ENCODE results near the gene SLC5A8. TPM values are rescaled to one million over a fixed set of nuclear protein-coding genes. Genes with fewer than 3 reads are reported as not detected.

The SLC5A8 gene
- total RNA-seq, 3 donors from 2014 or later (not counting 1 experiment from before 2014, with no cell fraction given), result not detected

- Histone ChIP-seq H3K4me3 (ENCODE audit: low read length) (no peak overlapping the region), H3K27ac (ENCODE audit: low read length) (no peak overlapping the region), H3K4me1 (ENCODE audit: control insufficient read depth, insufficient read depth, low read length) (no peaks in the 10 kb centered on the region), H3K27me3 (ENCODE audit: control insufficient read depth, insufficient read depth, low read length) (no peaks in the 10 kb centered on the region), H3K9me3 (ENCODE audit: control insufficient read depth, insufficient read depth, low read length) (no peaks in the 10 kb centered on the region), H3K36me3 (ENCODE audit: control insufficient read depth, insufficient read depth, low read length) (no peaks in the 10 kb centered on the region)
- Mint-ChIP-seq H3K36me3 (peaks cover 8% of the 10 kb centered on the region), H3K9me3 (peaks cover 5 to 10% of the 10 kb centered on the region in 2 donors), H3K27ac (no peak overlapping the region), H3K4me3 (no peak overlapping the region), H3K4me1 (no peaks in the 10 kb centered on the region), H3K27me3 (ENCODE audit: low read depth in 2 of 2) (peaks cover 2 to 7% of the 10 kb centered on the region in 2 donors)
- DNase-seq (no peak), ATAC-seq (no peak)
- intact Hi-C loops (cut with micrococcal nuclease), result no loop called here
- TF ChIP-seq, protein P1, sequence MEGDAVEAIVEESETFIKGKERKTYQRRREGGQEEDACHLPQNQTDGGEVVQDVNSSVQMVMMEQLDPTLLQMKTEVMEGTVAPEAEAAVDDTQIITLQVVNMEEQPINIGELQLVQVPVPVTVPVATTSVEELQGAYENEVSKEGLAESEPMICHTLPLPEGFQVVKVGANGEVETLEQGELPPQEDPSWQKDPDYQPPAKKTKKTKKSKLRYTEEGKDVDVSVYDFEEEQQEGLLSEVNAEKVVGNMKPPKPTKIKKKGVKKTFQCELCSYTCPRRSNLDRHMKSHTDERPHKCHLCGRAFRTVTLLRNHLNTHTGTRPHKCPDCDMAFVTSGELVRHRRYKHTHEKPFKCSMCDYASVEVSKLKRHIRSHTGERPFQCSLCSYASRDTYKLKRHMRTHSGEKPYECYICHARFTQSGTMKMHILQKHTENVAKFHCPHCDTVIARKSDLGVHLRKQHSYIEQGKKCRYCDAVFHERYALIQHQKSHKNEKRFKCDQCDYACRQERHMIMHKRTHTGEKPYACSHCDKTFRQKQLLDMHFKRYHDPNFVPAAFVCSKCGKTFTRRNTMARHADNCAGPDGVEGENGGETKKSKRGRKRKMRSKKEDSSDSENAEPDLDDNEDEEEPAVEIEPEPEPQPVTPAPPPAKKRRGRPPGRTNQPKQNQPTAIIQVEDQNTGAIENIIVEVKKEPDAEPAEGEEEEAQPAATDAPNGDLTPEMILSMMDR (IDR thresholded peaks at IDR 0.05), result no peak
- 38% methylated on average over 5 of the region's 5 CpGs for WGBS (ENCODE audit: insufficient coverage)
Observed at GRCh38 chr12:101172316-101172715, 37.7 kb downstream of the SLC5A8 start.

GRCh38 chr12:101168001-101168400 is 42.0 kb downstream of the SLC5A8 start:
- no peak for DNase-seq
- intact Hi-C loops (cut with micrococcal nuclease), result no loop called here
- Mint-ChIP-seq H3K4me1 (no peaks in the 10 kb centered on the region), H3K9me3 (peaks cover 3 to 4% of the 10 kb centered on the region in 2 donors), H3K27ac (no peak overlapping the region), H3K4me3 (no peak overlapping the region), H3K36me3 (no peaks in the 10 kb centered on the region), H3K27me3 (ENCODE audit: low read depth in 2 of 2) (peaks cover 0 to 6% of the 10 kb centered on the region in 2 donors)
- H3K36me3 ChIP-seq (ENCODE audit: control insufficient read depth, insufficient read depth, low read length), result no peaks in the 10 kb centered on the region
- no peak for ATAC-seq
- TF ChIP-seq, protein P1 (IDR thresholded peaks at IDR 0.05), result no peak
- no peak overlapping the region for H3K27ac ChIP-seq (ENCODE audit: low read length)
- 94% methylated on average over 5 of the region's 5 CpGs for WGBS (ENCODE audit: insufficient coverage)
- no peak overlapping the region for H3K4me3 ChIP-seq (ENCODE audit: low read length)
- no peaks in the 10 kb centered on the region for H3K27me3 ChIP-seq (ENCODE audit: control insufficient read depth, insufficient read depth, low read length)
- H3K9me3 ChIP-seq (ENCODE audit: control insufficient read depth, insufficient read depth, low read length), result no peaks in the 10 kb centered on the region
- no peaks in the 10 kb centered on the region for H3K4me1 ChIP-seq (ENCODE audit: control insufficient read depth, insufficient read depth, low read length)

- 83% methylated on average over 5 of the region's 5 CpGs for WGBS (ENCODE audit: insufficient coverage)
Observed at GRCh38 chr12:101166866-101167265, 43.2 kb downstream of the SLC5A8 start.

More at GRCh38 chr12:101166866-101167265, 43.2 kb downstream of the SLC5A8 start:
- H3K9me3 ChIP-seq (ENCODE audit: control insufficient read depth, insufficient read depth, low read length), result no peaks in the 10 kb centered on the region
- intact Hi-C loops (cut with micrococcal nuclease), result no loop called here
- H3K4me1 ChIP-seq (ENCODE audit: control insufficient read depth, insufficient read depth, low read length), result no peaks in the 10 kb centered on the region
- no peak overlapping the region for H3K4me3 ChIP-seq (ENCODE audit: low read length)
- Mint-ChIP-seq H3K9me3 (peaks cover 3 to 9% of the 10 kb centered on the region in 2 donors), H3K27me3 (ENCODE audit: low read depth in 2 of 2) (peaks cover 0 to 6% of the 10 kb centered on the region in 2 donors), H3K27ac (no peak overlapping the region), H3K4me3 (no peak overlapping the region), H3K36me3 (no peaks in the 10 kb centered on the region), H3K4me1 (no peaks in the 10 kb centered on the region)
- no peak overlapping the region for H3K27ac ChIP-seq (ENCODE audit: low read length)
- TF ChIP-seq, protein P1 (IDR thresholded peaks at IDR 0.05), result no peak
- ATAC-seq (no peak), DNase-seq (no peak)
- H3K36me3 ChIP-seq (ENCODE audit: control insufficient read depth, insufficient read depth, low read length), result no peaks in the 10 kb centered on the region
- no peaks in the 10 kb centered on the region for H3K27me3 ChIP-seq (ENCODE audit: control insufficient read depth, insufficient read depth, low read length)
